ENCODE results near the gene TMEM120B.
A peak's percentile ranks its signal among the peaks of the same experiment; 100 is the strongest.

The TMEM120B gene

GRCh38 chr12:121749267-121749666, 36.7 kb downstream of the TMEM120B start:
- Histone ChIP-seq H3K27ac (ENCODE audit: low read length) (peak overlapping the region; percentile 79), H4K20me1 (ENCODE audit: insufficient read depth, low read length) (no peaks in the 10 kb centered on the region), H3K36me3 (replicated peaks; ENCODE audit: low read depth, low read length) (peaks cover 16% of the 10 kb centered on the region), H3K4me3 (ENCODE audit: low read length) (0 out of 2 replicates have a peak overlapping the region, but pooled peaks have one; percentile 69), H3K9ac (ENCODE audit: low read length) (no peak overlapping the region), H2AFZ (ENCODE audit: low read depth, low read length) (no peak overlapping the region), H3K9me3 (ENCODE audit: insufficient read depth, low read length) (no peaks in the 10 kb centered on the region), H3K4me2 (ENCODE audit: low read length) (peak overlapping the region; percentile 82), H3K79me2 (ENCODE audit: low read length) (no peaks in the 10 kb centered on the region), H3K27me3 (ENCODE audit: low read depth, low read length) (no peaks in the 10 kb centered on the region), H3K4me1 (ENCODE audit: low read length) (peaks cover 15% of the 10 kb centered on the region)
- TF ChIP-seq CTCF (IDR thresholded peaks at IDR 0.05; ENCODE audit: low read depth, low read length), result no peak

- Histone ChIP-seq H3K4me2 (ENCODE audit: low read length) (no peak overlapping the region), H2AFZ (ENCODE audit: low read depth, low read length) (no peak overlapping the region), H3K4me1 (ENCODE audit: low read length) (peaks cover 15% of the 10 kb centered on the region), H3K27me3 (ENCODE audit: low read depth, low read length) (no peaks in the 10 kb centered on the region), H3K9me3 (ENCODE audit: insufficient read depth, low read length) (no peaks in the 10 kb centered on the region), H3K27ac (ENCODE audit: low read length) (no peak overlapping the region), H3K79me2 (ENCODE audit: low read length) (no peaks in the 10 kb centered on the region), H3K9ac (ENCODE audit: low read length) (no peak overlapping the region), H3K36me3 (replicated peaks; ENCODE audit: low read depth, low read length) (peaks cover 14% of the 10 kb centered on the region), H4K20me1 (ENCODE audit: insufficient read depth, low read length) (no peaks in the 10 kb centered on the region), H3K4me3 (ENCODE audit: low read length) (no peak overlapping the region)
- TF ChIP-seq CTCF (IDR thresholded peaks at IDR 0.05; ENCODE audit: low read depth, low read length) (no peak), EZH2phosphoT487 (IDR thresholded peaks at IDR 0.05; ENCODE audit: low read depth) (no peak)
Observed at GRCh38 chr12:121750507-121750955, 38.0 kb downstream of the TMEM120B start.

GRCh38 chr12:121751034-121751433, 38.5 kb downstream of the TMEM120B start:
- Histone ChIP-seq H3K27me3 (ENCODE audit: low read depth, low read length) (no peaks in the 10 kb centered on the region), H4K20me1 (ENCODE audit: insufficient read depth, low read length) (no peaks in the 10 kb centered on the region)

GRCh38 chr12:121751749-121752351, 39.3 kb downstream of the TMEM120B start:
- no peak for TF ChIP-seq CTCF (IDR thresholded peaks at IDR 0.05; ENCODE audit: low read depth, low read length)
- no peak for TF ChIP-seq EZH2phosphoT487 (IDR thresholded peaks at IDR 0.05; ENCODE audit: low read depth)
- Histone ChIP-seq H3K9ac (ENCODE audit: low read length) (no peak overlapping the region), H3K4me1 (ENCODE audit: low read length) (peaks cover 15% of the 10 kb centered on the region), H3K9me3 (ENCODE audit: insufficient read depth, low read length) (no peaks in the 10 kb centered on the region), H3K27me3 (ENCODE audit: low read depth, low read length) (no peaks in the 10 kb centered on the region), H2AFZ (ENCODE audit: low read depth, low read length) (no peak overlapping the region), H3K4me3 (ENCODE audit: low read length) (no peak overlapping the region), H3K27ac (ENCODE audit: low read length) (no peak overlapping the region), H3K36me3 (replicated peaks; ENCODE audit: low read depth, low read length) (peaks cover 14% of the 10 kb centered on the region), H4K20me1 (ENCODE audit: insufficient read depth, low read length) (no peaks in the 10 kb centered on the region), H3K79me2 (ENCODE audit: low read length) (no peaks in the 10 kb centered on the region), H3K4me2 (ENCODE audit: low read length) (no peak overlapping the region)

More at GRCh38 chr12:121751034-121751433, 38.5 kb downstream of the TMEM120B start:
- Histone ChIP-seq H3K9me3 (ENCODE audit: insufficient read depth, low read length) (no peaks in the 10 kb centered on the region), H3K27ac (ENCODE audit: low read length) (no peak overlapping the region), H2AFZ (ENCODE audit: low read depth, low read length) (no peak overlapping the region), H3K9ac (ENCODE audit: low read length) (no peak overlapping the region), H3K4me2 (ENCODE audit: low read length) (no peak overlapping the region), H3K36me3 (replicated peaks; ENCODE audit: low read depth, low read length) (peaks cover 14% of the 10 kb centered on the region), H3K4me3 (ENCODE audit: low read length) (no peak overlapping the region), H3K4me1 (ENCODE audit: low read length) (peaks cover 15% of the 10 kb centered on the region), H3K79me2 (ENCODE audit: low read length) (no peaks in the 10 kb centered on the region)
- TF ChIP-seq EZH2phosphoT487 (IDR thresholded peaks at IDR 0.05; ENCODE audit: low read depth), result no peak
- no peak for TF ChIP-seq CTCF (IDR thresholded peaks at IDR 0.05; ENCODE audit: low read depth, low read length)

Data from OCI-LY3 (cell line).